Measurements from ENCODE around the gene CFAP61. TPM values are rescaled to one million over a fixed set of nuclear protein-coding genes. Genes with fewer than 3 reads are reported as not detected.

Gene CFAP61
- total RNA-seq, 1 donor from 2014 or later, result not detected

DNA sequence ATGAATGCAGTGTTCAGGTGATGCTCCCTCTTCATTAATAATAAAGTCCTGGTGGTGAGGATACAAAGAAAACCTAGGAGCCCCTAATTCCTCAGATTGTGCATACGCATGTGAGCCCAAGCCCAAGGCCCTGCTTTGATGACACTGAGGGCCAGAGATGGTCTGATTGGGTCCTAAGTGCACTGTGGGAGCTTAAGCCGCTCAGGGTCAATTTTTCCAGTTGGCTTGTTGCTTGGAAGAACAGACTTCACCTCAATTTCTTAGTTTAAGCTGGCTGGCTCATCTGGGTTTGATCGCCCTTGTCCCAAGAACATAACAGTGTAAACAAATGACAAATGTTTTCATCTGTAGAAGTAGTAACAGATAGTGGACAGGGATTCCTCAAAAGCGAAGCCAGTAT, 357.0 kb downstream of the CFAP61 start:
- Histone ChIP-seq H3K9me3 (no peaks in the 10 kb centered on the region), H3K36me3 (peaks cover 8% of the 10 kb centered on the region), H3K27ac (no peak overlapping the region), H3K4me1 (peaks cover 9% of the 10 kb centered on the region), H3K27me3 (no peaks in the 10 kb centered on the region), H3K4me3 (no peak overlapping the region)
- intact Hi-C loops (cut with DNase I), result no loop called here
- DNase-seq, result no peak
- TF ChIP-seq, protein P1, sequence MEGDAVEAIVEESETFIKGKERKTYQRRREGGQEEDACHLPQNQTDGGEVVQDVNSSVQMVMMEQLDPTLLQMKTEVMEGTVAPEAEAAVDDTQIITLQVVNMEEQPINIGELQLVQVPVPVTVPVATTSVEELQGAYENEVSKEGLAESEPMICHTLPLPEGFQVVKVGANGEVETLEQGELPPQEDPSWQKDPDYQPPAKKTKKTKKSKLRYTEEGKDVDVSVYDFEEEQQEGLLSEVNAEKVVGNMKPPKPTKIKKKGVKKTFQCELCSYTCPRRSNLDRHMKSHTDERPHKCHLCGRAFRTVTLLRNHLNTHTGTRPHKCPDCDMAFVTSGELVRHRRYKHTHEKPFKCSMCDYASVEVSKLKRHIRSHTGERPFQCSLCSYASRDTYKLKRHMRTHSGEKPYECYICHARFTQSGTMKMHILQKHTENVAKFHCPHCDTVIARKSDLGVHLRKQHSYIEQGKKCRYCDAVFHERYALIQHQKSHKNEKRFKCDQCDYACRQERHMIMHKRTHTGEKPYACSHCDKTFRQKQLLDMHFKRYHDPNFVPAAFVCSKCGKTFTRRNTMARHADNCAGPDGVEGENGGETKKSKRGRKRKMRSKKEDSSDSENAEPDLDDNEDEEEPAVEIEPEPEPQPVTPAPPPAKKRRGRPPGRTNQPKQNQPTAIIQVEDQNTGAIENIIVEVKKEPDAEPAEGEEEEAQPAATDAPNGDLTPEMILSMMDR (IDR thresholded peaks at IDR 0.05), result no peak
- ATAC-seq, result no peak

Other genes with a start within 250 kb of the CFAP61 start
- gene NAA20, start 35.2 kb upstream of the CFAP61 start, total RNA-seq, result 63.1 TPM
- gene CRNKL1, start 66 bp upstream of the CFAP61 start, total RNA-seq, result 20.2 TPM

Measured in upper lobe of right lung (tissue), 1 donor.